Ovary (tissue), 9 donors: ENCODE results near the gene KCNMA1. TPM values are rescaled to one million over a fixed set of nuclear protein-coding genes. Genes with fewer than 3 reads are reported as not detected.

Experiments used
- DNase-seq, 5 donors: peaks; one replicate each; pipeline ENCODE4 v3.0.0-alpha.2; 2019 to 2020
- H3K27ac ChIP-seq, 2 donors: fragments of 200-600 bp; one replicate each; pipeline versions ENCODE4 v1.5.1 to v1.8.0; 2019 to 2022
- H3K27me3 ChIP-seq: fragments of 200-600 bp; one replicate; pipeline ENCODE4 v1.8.0; 2022
- H3K36me3 ChIP-seq: fragments of 200-600 bp; sonication (generic); one replicate; pipeline ENCODE4 v1.5.1; 2019
- H3K4me1 ChIP-seq: one replicate; pipeline ENCODE4 v1.8.1; 2013; ENCODE audit warnings: mild to moderate bottlenecking, moderate library complexity; ENCODE audit not compliant: insufficient read depth
- H3K4me3 ChIP-seq: fragments of 200-600 bp; sonication (generic); one replicate; pipeline ENCODE4 v1.5.1; 2017
- H3K9me3 ChIP-seq, 2 donors: fragments of 200-600 bp in 1 of 2; sonication (generic) in 1 of 2; one replicate each; pipeline versions ENCODE4 v1.5.1 to v1.8.1; 2013 to 2019; ENCODE audit warnings: mild to moderate bottlenecking in 1 of 2, moderate library complexity in 1 of 2
- CTCF ChIP-seq, 3 donors: fragments of 450-650 bp in 2 of 3; fragments of 200-600 bp in 1 of 3; IDR thresholded peaks; one replicate each; pipeline versions ENCODE4 v1.5.1 to v1.8.0; 2016 to 2022; ENCODE audit warnings: antibody characterized with exemption in 3 of 3, mild to moderate bottlenecking in 1 of 3
- EP300 ChIP-seq: sonication (generic); formaldehyde crosslinking; IDR thresholded peaks from one replicate; pipeline ENCODE4 v1.6.1; 2017; ENCODE audit warnings: antibody characterized with exemption
- POLR2A ChIP-seq: fragments of 450-650 bp; IDR thresholded peaks from one replicate; pipeline ENCODE4 v1.6.1; 2017; ENCODE audit warnings: antibody characterized with exemption, mild to moderate bottlenecking, moderate library complexity
- WGBS, 3 donors: extraction: QIAGEN DNeasy Blood & Tissue Kit in 1 of 3; methylation state at CpG; one replicate each; pipeline versions ENCODE4 v1.1.5 to v1.1.7; 2013 to 2017; 5-methylcytosine and 5-hydroxymethylcytosine counted together
- intact Hi-C, 4 donors: fragments of 100-400 bp; cut with DNase I; formaldehyde crosslinking; loops; one replicate each; pipeline versions ENCODE4 v1.11.0 to v1.15.1; 2022 to 2023
- polyA plus RNA-seq, 2 donors: library from polyadenylated mRNA; stranded (reverse); fragments of 200-250 nt in 1 of 2; fragments of 350-450 nt in 1 of 2; fragmentation: Illumina TruSeq in 1 of 2; extraction: RNeasy Lipid Tissue Mini Kit (QIAGEN cat#74804) in 1 of 2; gene quantifications; one replicate each; pipeline ENCODE4 v1.2.3, GENCODE V29; 2013 to 2014
- total RNA-seq, 7 donors: library from RNA; depleted of rRNA in 2 of 7; stranded (reverse); fragments of >200 nt in 2 of 7; fragmentation: NEBNext Ultra II Directional in 3 of 7; extraction: Animal tissue kit (Norgen Biotek cat#: 25700) in 3 of 7; gene quantifications; one replicate each; pipeline versions ENCODE4 v1.1.0 to v1.2.4, GENCODE V29; 2016 to 2023
- donor health status: DM: no; HTN: no; CAD: no; lungs with moderate emphysema.
- donor health status: DM: no; HTN: no; CAD: no.
- donor health status: Bipolar disorder and iron deficiency.
- donor health status: DM: yes; HTN: yes; CAD: no.
- donor health status: DM: no; HTN: no; CAD: no.
- donor health status: DM: yes; HTN: yes; CAD: no.

KCNMA1 gene
- total and polyA plus RNA-seq, 9 donors: 7.0 to 83.8 (median 25.1) TPM

- no peak overlapping the region for H3K27ac ChIP-seq
- intact Hi-C loops: loop anchor here in 1 of 4 donors (10.0 kb wide), 1 partner anchor 235 kb away; no protein-coding TSS in a partner anchor
- no peak for DNase-seq
- H3K27me3 ChIP-seq: no peaks in the 10 kb centered on the region
- TF ChIP-seq EP300 (no peak), POLR2A (no peak), CTCF (IDR thresholded peaks at IDR 0.05) (no peak)
- H3K4me1 ChIP-seq: peaks cover 1% of the 10 kb centered on the region
- 71 to 81% (median 74%) methylated on average over 11 of the region's 11 CpGs for WGBS, 3 donors
- H3K9me3 ChIP-seq: no peaks in the 10 kb centered on the region
- H3K36me3 ChIP-seq: no peaks in the 10 kb centered on the region
- H3K4me3 ChIP-seq: no peak overlapping the region
Observed at GRCh38 chr10:77629775-77630506, 7.7 kb downstream of the KCNMA1 start.

- TF ChIP-seq POLR2A (no peak), EP300 (no peak), CTCF (IDR thresholded peaks at IDR 0.05) (no peak)
- Histone ChIP-seq H3K27ac (no peak overlapping the region), H3K9me3 (no peaks in the 10 kb centered on the region), H3K27me3 (no peaks in the 10 kb centered on the region), H3K36me3 (no peaks in the 10 kb centered on the region), H3K4me1 (peaks cover 1% of the 10 kb centered on the region), H3K4me3 (no peak overlapping the region)
- intact Hi-C loops: no loop called here
- no peak for DNase-seq
- whole genome bisulfite sequencing, 3 donors: 83 to 94% (median 89%) methylated on average over 8 of the region's 8 CpGs
Observed at GRCh38 chr10:77628906-77629730, 8.5 kb downstream of the KCNMA1 start.

- Histone ChIP-seq H3K27me3 (no peaks in the 10 kb centered on the region), H3K4me3 (no peak overlapping the region), H3K36me3 (no peaks in the 10 kb centered on the region), H3K27ac (no peak overlapping the region), H3K4me1 (no peaks in the 10 kb centered on the region), H3K9me3 (no peaks in the 10 kb centered on the region)
- DNase-seq: no peak
- WGBS, 3 donors: 79 to 83% (median 81%) methylated on average over 8 of the region's 8 CpGs
- intact Hi-C loops: no loop called here
- TF ChIP-seq EP300 (no peak), CTCF (IDR thresholded peaks at IDR 0.05) (no peak), POLR2A (no peak)
Observed at GRCh38 chr10:77626266-77626935, 11.2 kb downstream of the KCNMA1 start.

GRCh38 chr10:77625379-77625778 is 12.2 kb downstream of the KCNMA1 start:
- H3K27me3 ChIP-seq: no peaks in the 10 kb centered on the region
- 76 to 92% (median 88%) methylated on average over 3 of the region's 3 CpGs for WGBS, 3 donors
- intact Hi-C loops: no loop called here
- no peak for DNase-seq
- no peaks in the 10 kb centered on the region for H3K4me1 ChIP-seq
- no peaks in the 10 kb centered on the region for H3K9me3 ChIP-seq
- H3K27ac ChIP-seq: no peak overlapping the region
- H3K4me3 ChIP-seq: no peak overlapping the region
- no peak for TF ChIP-seq CTCF (IDR thresholded peaks at IDR 0.05)
- TF ChIP-seq POLR2A: no peak
- TF ChIP-seq EP300: no peak
- no peaks in the 10 kb centered on the region for H3K36me3 ChIP-seq
